CD4-positive, alpha-beta T cell treated with Interleukin-2 at 100 ng/mL for 4 hours (primary cell): ENCODE results near the gene LONRF2.

Experiments used
- DNase-seq: peaks from one replicate; pipeline ENCODE4 v3.0.0-alpha.2; 2020; ENCODE audit warnings: low spot score

The LONRF2 gene

GRCh38 chr2:100301881-100302584 lies 20.3 kb downstream of the LONRF2 start:
- no peak for DNase-seq

GRCh38 chr2:100299548-100299947 lies 22.8 kb downstream of the LONRF2 start:
- DNase-seq: no peak

- DNase-seq: no peak
These were observed 24.8 kb downstream of the LONRF2 start for GRCh38 chr2:100297511-100297910.

GRCh38 chr2:100294162-100294497 lies 28.2 kb downstream of the LONRF2 start:
- DNase-seq: no peak

- no peak for DNase-seq
These were observed 28.8 kb downstream of the LONRF2 start for GRCh38 chr2:100293341-100294161.

- DNase-seq: peak; percentile 1
These were observed 30.2 kb downstream of the LONRF2 start for GRCh38 chr2:100292022-100292580.

GRCh38 chr2:100291152-100291970 lies 30.9 kb downstream of the LONRF2 start:
- peak; percentile 19 for DNase-seq

- no peak for DNase-seq
These were observed 31.6 kb downstream of the LONRF2 start for GRCh38 chr2:100290718-100291151.

GRCh38 chr2:100289020-100289419 lies 33.3 kb downstream of the LONRF2 start:
- DNase-seq: no peak

GRCh38 chr2:100286318-100286717 lies 36.0 kb downstream of the LONRF2 start:
- DNase-seq: no peak

GRCh38 chr2:100285691-100286090 lies 36.6 kb downstream of the LONRF2 start:
- DNase-seq: no peak

- no peak for DNase-seq
These were observed 37.3 kb downstream of the LONRF2 start for GRCh38 chr2:100285011-100285410.

GRCh38 chr2:100283724-100284501 lies 38.4 kb downstream of the LONRF2 start:
- no peak for DNase-seq

GRCh38 chr2:100281521-100282438 lies 40.5 kb downstream of the LONRF2 start:
- no peak for DNase-seq

GRCh38 chr2:100279586-100280534 lies 42.4 kb downstream of the LONRF2 start:
- no peak for DNase-seq

GRCh38 chr2:100278986-100279385 lies 43.3 kb downstream of the LONRF2 start:
- no peak for DNase-seq

GRCh38 chr2:100278501-100278900 lies 43.8 kb downstream of the LONRF2 start:
- no peak for DNase-seq

- DNase-seq: no peak
These were observed 44.6 kb downstream of the LONRF2 start for GRCh38 chr2:100277540-100278207.

GRCh38 chr2:100276716-100277115 lies 45.6 kb downstream of the LONRF2 start:
- DNase-seq: no peak
